Left colon (tissue), 2 donors: ENCODE results near the gene KCNJ15. TPM values are rescaled to one million over a fixed set of nuclear protein-coding genes. Genes with fewer than 3 reads are reported as not detected.

Experiments used
- ATAC-seq: fragments of 200-7000 bp; cut with Tn5 transposase; one replicate; pipeline ENCODE4 v1.9.1; 2020; ENCODE audit warnings: mild to moderate bottlenecking, moderate library complexity
- DNase-seq, 2 donors: peaks; one replicate each; pipeline ENCODE4 v3.0.0-alpha.2; 2020
- intact Hi-C, 2 donors: fragments of 100-400 bp; cut with DNase I in 1 of 2; cut with micrococcal nuclease in 1 of 2; formaldehyde crosslinking; loops; one replicate each; pipeline versions ENCODE4 v1.11.2 to v1.14.0; 2022; cut with DNase I, micrococcal nuclease
- total RNA-seq, 2 donors: library from RNA; stranded (reverse); fragmentation: NEBNext Ultra II Directional; extraction: Animal tissue kit (Norgen Biotek cat#: 25700); gene quantifications; one replicate each; pipeline ENCODE4 v1.2.1, GENCODE V29; 2021
- donor health status: DM: no; HTN: no; CAD: no.
- donor health status: DM: yes; HTN: yes; CAD: no.

The KCNJ15 gene
- total RNA-seq, 2 donors from 2014 or later, result 0.21 TPM; not detected in 1

- ATAC-seq, result no peak
- intact Hi-C loops, result no loop called here
- no peak for DNase-seq
Measured at GRCh38 chr21:38342739-38343138, 85.9 kb downstream of the KCNJ15 start.

GRCh38 chr21:38343691-38344090, 86.9 kb downstream of the KCNJ15 start:
- DNase-seq, result no peak
- ATAC-seq, result peak; percentile 41
- intact Hi-C loops, result no loop called here

GRCh38 chr21:38346286-38346685, 89.5 kb downstream of the KCNJ15 start:
- no peak for DNase-seq
- intact Hi-C loops, result no loop called here
- no peak for ATAC-seq

DNA sequence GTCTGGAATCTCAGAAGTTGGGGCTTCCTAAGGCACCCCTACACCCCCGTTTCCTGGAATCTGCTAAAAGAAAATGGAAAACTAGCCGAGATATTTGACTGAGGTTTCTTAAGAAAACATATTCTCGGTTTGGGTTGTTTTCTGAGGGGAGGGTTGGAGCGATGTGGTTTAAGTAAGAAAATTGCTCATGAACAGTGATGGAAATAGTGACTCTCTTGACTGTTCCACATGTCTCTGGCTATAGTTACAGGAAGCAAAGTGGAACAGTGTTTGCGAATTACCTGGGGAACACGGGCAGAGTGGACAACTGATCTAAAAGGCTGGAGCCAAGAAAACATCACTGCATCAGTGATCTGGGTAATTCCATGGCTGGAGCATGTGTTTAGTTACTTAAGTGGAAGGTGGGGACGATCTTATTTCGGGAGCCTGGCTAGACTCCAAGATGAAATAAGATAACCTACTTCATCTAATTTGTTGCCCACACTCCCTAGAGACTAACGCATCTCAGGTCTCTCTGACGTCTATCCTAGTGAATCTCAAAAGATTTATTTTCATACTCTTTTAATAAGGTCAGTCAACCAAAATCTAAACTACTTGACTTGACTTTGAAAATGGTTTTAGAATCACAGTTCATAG, 92.4 kb downstream of the KCNJ15 start:
- no peak for DNase-seq
- ATAC-seq, result no peak

DNA sequence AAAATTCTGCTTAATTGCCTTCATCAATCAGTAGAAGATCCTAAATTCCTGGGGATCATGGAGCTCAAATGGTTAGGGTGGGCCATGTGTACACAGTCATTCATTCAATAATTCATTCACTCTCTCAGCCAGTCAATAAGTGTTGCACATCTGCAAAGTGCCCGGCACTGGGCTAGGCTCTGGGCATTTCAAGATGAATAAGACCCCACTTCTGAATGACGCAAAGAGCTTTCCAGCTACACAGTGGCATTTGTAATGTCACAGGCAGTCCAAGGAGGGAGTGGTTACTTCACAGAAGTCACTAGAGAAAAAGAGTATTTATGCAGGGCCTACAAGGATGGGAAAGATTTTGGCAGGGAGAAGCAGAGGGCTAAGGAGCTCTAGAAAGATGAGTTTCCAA, 93.2 kb downstream of the KCNJ15 start:
- DNase-seq (no peak), ATAC-seq (no peak)
- intact Hi-C loops, result loop anchor here in 1 of 2 donors (5.0 kb wide), 2 partner anchors 128 to 193 kb away; no protein-coding TSS in a partner anchor

More for the DNA sequence above, 92.4 kb downstream of the KCNJ15 start:
- intact Hi-C loops, result no loop called here

GRCh38 chr21:38350684-38351083, 93.9 kb downstream of the KCNJ15 start:
- ATAC-seq, result no peak
- intact Hi-C loops, result loop anchor here in 1 of 2 donors (5.0 kb wide), 2 partner anchors 128 to 193 kb away; no protein-coding TSS in a partner anchor

GRCh38 chr21:38351176-38351959, 94.6 kb downstream of the KCNJ15 start:
- intact Hi-C loops, result loop anchor here in 1 of 2 donors (5.0 kb wide), 2 partner anchors 129 to 194 kb away; no protein-coding TSS in a partner anchor

More at GRCh38 chr21:38350684-38351083, 93.9 kb downstream of the KCNJ15 start:
- no peak for DNase-seq

DNA sequence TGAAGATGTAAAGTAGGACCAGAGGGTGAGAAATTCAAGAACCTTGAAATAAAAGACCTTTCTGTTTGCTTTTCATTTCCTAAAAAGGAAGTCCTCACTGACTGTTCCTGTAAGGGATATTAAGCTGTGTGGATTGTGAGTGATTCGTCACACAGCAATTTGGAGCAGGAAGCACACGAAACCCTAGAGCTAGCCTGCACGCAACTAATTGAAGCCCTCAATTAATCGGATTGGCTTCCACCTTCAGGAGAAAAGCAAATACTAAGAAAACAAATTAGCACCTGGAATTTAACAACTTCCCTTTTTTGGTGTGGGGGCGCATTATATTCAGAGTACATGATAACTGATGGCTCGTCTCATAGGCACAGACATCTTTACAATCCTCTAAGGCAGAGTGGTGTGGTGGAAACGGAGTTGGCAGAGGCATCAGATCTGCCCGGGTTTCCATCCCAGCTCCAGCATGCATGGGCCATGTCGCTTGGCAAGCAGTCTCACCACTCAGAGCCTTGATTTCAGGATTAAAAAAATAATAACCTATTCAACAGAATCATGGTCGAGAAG, 95.2 kb downstream of the KCNJ15 start:
- no peak for ATAC-seq
- intact Hi-C loops, result loop anchor here in 1 of 2 donors (5.0 kb wide), 2 partner anchors 130 to 195 kb away; no protein-coding TSS in a partner anchor
- no peak for DNase-seq

More at GRCh38 chr21:38351176-38351959, 94.6 kb downstream of the KCNJ15 start:
- DNase-seq, result no peak
- no peak for ATAC-seq

- ATAC-seq (peak; percentile 63), DNase-seq (peak in 1 of 2 donors; percentile 55)
- intact Hi-C loops, result loop anchor here in 1 of 2 donors (5.0 kb wide), 2 partner anchors 130 to 195 kb away; no protein-coding TSS in a partner anchor
Measured at GRCh38 chr21:38352536-38353219, 95.9 kb downstream of the KCNJ15 start.

DNA sequence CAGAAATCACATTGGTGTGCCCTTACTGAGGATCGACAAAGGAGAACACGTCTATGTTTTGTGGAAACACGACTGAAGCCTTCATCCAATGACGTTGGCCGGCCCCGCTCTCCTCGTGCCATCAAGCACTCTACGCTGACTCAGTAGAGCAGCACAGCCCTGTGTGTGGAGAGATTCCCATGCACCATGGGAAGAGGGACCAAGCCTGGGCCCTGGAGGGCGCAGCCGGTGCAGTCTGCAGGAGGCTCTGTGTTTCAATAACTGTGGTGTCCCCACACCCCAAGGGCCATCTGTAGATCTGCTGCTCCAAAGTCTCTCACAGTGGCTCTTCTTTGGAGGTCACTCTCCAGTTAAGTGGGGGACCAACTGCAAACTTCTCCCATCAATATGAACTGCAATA, 97.4 kb downstream of the KCNJ15 start:
- ATAC-seq (no peak), DNase-seq (no peak)
- intact Hi-C loops, result loop anchor here in 1 of 2 donors (5.0 kb wide), 2 partner anchors 132 to 197 kb away; no protein-coding TSS in a partner anchor

GRCh38 chr21:38354746-38355145, 98.0 kb downstream of the KCNJ15 start:
- ATAC-seq, result no peak
- intact Hi-C loops, result loop anchor here in 1 of 2 donors (5.0 kb wide), 2 partner anchors 132 to 197 kb away; no protein-coding TSS in a partner anchor
- no peak for DNase-seq

DNA sequence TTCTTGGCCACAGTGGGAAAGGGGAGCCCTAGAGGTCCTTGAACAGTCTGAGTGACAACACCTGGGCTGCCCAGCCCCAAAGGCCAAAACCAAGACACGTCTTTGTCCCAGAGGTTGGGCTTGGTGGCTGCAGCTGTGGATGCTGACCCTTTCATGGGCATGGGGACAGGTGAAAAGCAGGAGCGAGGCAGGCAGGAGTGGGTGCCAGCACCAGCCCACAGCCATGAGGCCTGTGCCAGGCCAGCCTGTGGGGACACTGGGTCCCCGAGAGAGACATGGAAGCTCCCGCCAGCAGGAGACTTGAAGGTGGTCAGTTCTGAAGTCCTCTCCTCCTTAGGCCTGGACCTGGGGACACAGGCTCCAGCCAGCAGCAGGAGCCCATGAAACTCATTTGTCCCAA, 98.6 kb downstream of the KCNJ15 start:
- intact Hi-C loops, result no loop called here
- DNase-seq, result no peak
- ATAC-seq, result no peak

GRCh38 chr21:38355992-38356781, 99.4 kb downstream of the KCNJ15 start:
- peak; percentile 98 for ATAC-seq
- peak; percentile 46 to 85 for DNase-seq
- intact Hi-C loops, result no loop called here

Other genes with a start within 250 kb of the KCNJ15 start
- 1 to 10 TPM; 3.5 to 5.0 TPM for gene ERG, start 241.5 kb downstream of the KCNJ15 start, total RNA-seq